HEK293T (cell line): ENCODE data around the gene TAGLN2.

Source experiments
- CTCF ChIA-PET: fragments of 350-600 bp; formaldehyde crosslinking; extraction: SDS; loops from one replicate; lab custom pipeline; 2021; ENCODE audit warnings: antibody characterized with exemption, inconsistent platforms; lab: Yijun Ruan, JAX
- POLR2A ChIA-PET: fragments of 350-600 bp; formaldehyde crosslinking; extraction: SDS; loops from one replicate; lab custom pipeline; 2020; ENCODE audit warnings: antibody characterized with exemption, inconsistent platforms; lab: Yijun Ruan, JAX
- DNase-seq: peaks from one replicate; pipeline ENCODE4 v3.0.0; 2012; ENCODE audit warnings: mixed read lengths; ENCODE audit errors: extremely low spot score
- ARNT ChIP-seq: fragments of 450-650 bp; IDR thresholded peaks from 2 replicates; pipeline ENCODE4 v1.6.1; 2017; ENCODE audit warnings: mild to moderate bottlenecking
- BHLHE40 ChIP-seq: fragments of 450-650 bp; IDR thresholded peaks from 2 replicates; pipeline ENCODE4 v1.6.1; 2016; ENCODE audit warnings: mild to moderate bottlenecking, moderate library complexity, borderline replicate concordance
- CTBP1 ChIP-seq: fragments of 450-650 bp; IDR thresholded peaks from 2 replicates; pipeline ENCODE4 v1.6.1; 2016; ENCODE audit warnings: borderline replicate concordance
- ELF4 ChIP-seq: fragments of 450-650 bp; IDR thresholded peaks from 2 replicates; pipeline ENCODE4 v1.6.1; 2017; ENCODE audit warnings: antibody characterized with exemption
- FOXA1 ChIP-seq: fragments of 450-650 bp; IDR thresholded peaks from 2 replicates; pipeline ENCODE4 v1.6.1; 2016; ENCODE audit warnings: mild to moderate bottlenecking
- FOXK2 ChIP-seq: fragments of 450-650 bp; IDR thresholded peaks from 2 replicates; pipeline ENCODE4 v1.6.1; 2016; ENCODE audit warnings: mild to moderate bottlenecking
- FOXM1 ChIP-seq: fragments of 450-650 bp; IDR thresholded peaks from 2 replicates; pipeline ENCODE4 v1.6.1; 2017; ENCODE audit warnings: mild to moderate bottlenecking, borderline replicate concordance
- HDGF ChIP-seq: fragments of 450-650 bp; IDR thresholded peaks from 2 replicates; pipeline ENCODE4 v1.6.1; 2017; ENCODE audit warnings: antibody characterized with exemption, borderline replicate concordance
- L3MBTL2 ChIP-seq: fragments of 450-650 bp; conservative IDR thresholded peaks from 2 replicates; pipeline ENCODE4 v1.6.1; 2016; ENCODE audit warnings: mild to moderate bottlenecking
- LEF1 ChIP-seq: fragments of 450-650 bp; IDR thresholded peaks from 2 replicates; pipeline ENCODE4 v1.6.1; 2017; ENCODE audit warnings: mild to moderate bottlenecking, borderline replicate concordance
- NFRKB ChIP-seq: fragments of 450-650 bp; IDR thresholded peaks from 2 replicates; pipeline ENCODE4 v1.6.1; 2016; ENCODE audit warnings: mild to moderate bottlenecking, moderate library complexity
- SP1 ChIP-seq: fragments of 450-650 bp; IDR thresholded peaks from 2 replicates; pipeline ENCODE4 v1.6.1; 2017
- SUZ12 ChIP-seq: fragments of 450-650 bp; IDR thresholded peaks from 2 replicates; pipeline ENCODE4 v1.6.1; 2016; ENCODE audit warnings: mild to moderate bottlenecking
- TARDBP ChIP-seq: fragments of 450-650 bp; IDR thresholded peaks from 2 replicates; pipeline ENCODE4 v1.6.1; 2016
- ZNF384 ChIP-seq: fragments of 450-650 bp; IDR thresholded peaks from 2 replicates; pipeline ENCODE4 v1.6.1; 2016
- TF ChIP-seq, protein P1 (sequence below): fragments of 450-650 bp; IDR thresholded peaks from 2 replicates; pipeline ENCODE4 v1.6.1; 2016

TAGLN2 gene

DNA sequence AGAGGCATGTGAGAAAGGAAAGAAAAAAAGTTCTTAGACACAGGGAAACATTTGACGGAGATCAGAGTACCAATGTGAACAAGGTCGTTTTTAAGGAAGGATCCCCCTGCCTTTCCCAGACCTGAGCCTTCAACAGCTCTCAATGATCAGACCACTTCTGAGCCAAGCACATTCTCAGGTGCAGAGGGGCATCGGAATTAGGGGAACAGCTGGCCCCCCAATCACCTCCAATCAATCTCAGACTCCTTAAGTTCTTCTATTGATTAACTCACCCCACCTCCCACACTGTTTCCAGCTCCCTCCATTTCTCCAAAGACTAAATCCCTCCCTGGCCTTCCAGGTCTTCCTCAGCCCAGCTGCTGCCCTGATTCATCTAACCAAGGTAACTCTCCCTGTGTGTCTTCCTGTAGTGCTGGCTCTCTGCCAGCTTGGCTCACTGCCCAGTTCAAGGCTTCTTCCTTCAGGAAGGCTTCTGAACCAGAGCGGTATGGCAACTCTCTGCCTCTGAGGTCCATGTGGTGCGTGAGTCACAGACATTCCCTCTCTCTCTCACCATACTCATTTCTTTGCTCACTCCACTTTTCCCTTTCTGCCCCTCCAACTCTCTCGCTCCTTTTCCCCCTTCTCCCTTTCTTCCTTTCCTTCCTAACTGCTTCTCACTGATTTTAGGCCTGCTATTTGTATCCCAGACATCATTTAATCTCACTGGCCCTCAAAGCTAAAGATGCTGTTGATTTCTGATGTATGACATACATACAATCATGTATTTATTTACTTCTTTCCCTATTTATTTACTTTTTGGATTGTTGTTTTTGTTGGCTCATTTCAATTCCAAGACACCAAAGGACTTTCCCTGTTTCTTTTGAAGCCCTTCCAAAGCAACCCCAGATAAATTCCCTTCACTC is 43.4 kb downstream of the TAGLN2 start:
- TF ChIP-seq FOXK2 = no peak
- TF ChIP-seq SP1 = no peak
- TF ChIP-seq FOXA1 = no peak
- TF ChIP-seq ELF4 = no peak
- TF ChIP-seq LEF1 = no peak
- TF ChIP-seq SUZ12 = no peak
- TF ChIP-seq ARNT = no peak
- TF ChIP-seq FOXM1 = no peak
- TF ChIP-seq, protein P1, sequence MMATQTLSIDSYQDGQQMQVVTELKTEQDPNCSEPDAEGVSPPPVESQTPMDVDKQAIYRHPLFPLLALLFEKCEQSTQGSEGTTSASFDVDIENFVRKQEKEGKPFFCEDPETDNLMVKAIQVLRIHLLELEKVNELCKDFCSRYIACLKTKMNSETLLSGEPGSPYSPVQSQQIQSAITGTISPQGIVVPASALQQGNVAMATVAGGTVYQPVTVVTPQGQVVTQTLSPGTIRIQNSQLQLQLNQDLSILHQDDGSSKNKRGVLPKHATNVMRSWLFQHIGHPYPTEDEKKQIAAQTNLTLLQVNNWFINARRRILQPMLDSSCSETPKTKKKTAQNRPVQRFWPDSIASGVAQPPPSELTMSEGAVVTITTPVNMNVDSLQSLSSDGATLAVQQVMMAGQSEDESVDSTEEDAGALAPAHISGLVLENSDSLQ = no peak
- no peak for TF ChIP-seq CTBP1
- no peak for TF ChIP-seq ZNF384
- no peak for TF ChIP-seq BHLHE40
- DNase-seq = peak; percentile 37
- ChIA-PET POLR2A (no interaction called here), CTCF (interaction anchor here (1.4 kb wide), 1 partner anchor 9 kb away, joined by 3 read pairs; no protein-coding TSS in a partner anchor)

DNA sequence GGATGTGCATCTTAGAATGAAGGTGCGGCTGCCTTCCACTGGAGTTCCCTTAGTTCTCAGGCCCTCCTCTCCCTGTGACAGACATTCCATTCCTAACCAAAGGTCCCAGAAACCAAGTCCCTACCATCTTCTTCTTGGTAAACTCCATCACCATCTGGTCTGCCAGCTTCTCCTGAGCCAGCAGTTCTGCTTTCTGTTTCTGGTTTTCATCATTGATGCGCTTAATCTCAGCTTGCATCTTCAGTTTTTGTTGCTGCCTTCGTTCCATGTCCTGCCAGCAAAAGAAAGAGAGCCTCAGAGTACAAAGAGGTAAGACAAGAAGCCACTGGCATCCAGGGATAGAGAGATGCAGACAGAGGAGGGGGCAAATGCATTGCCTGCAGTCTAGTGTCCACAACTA is 44.9 kb downstream of the TAGLN2 start:
- ChIA-PET POLR2A (no interaction called here), CTCF (no interaction called here)
- no peak for DNase-seq
- TF ChIP-seq ZNF384 = no peak
- no peak for TF ChIP-seq FOXA1
- no peak for TF ChIP-seq NFRKB
- TF ChIP-seq SP1 = no peak
- no peak for TF ChIP-seq LEF1
- TF ChIP-seq L3MBTL2 = no peak
- TF ChIP-seq SUZ12 = no peak
- TF ChIP-seq HDGF = no peak
- TF ChIP-seq TARDBP = no peak
- TF ChIP-seq CTBP1 = no peak
- TF ChIP-seq BHLHE40 = no peak
- no peak for TF ChIP-seq FOXM1
- TF ChIP-seq FOXK2 = no peak
- TF ChIP-seq, protein P1 = no peak
- TF ChIP-seq ELF4 = no peak
- TF ChIP-seq ARNT = no peak

GRCh38 chr1:159879977-159880376 is 45.3 kb downstream of the TAGLN2 start:
- TF ChIP-seq NFRKB (no peak), FOXM1 (no peak), FOXA1 (no peak), ZNF384 (no peak), ELF4 (no peak)
- TF ChIP-seq, protein P1 = no peak
- DNase-seq = no peak
- ChIA-PET POLR2A (no interaction called here), CTCF (interaction anchor here (0.9 kb wide), 1 partner anchor 81 kb away, joined by 4 read pairs; no protein-coding TSS in a partner anchor)

- CTCF ChIA-PET = interaction anchor here (0.9 kb wide), 1 partner anchor 80 kb away, joined by 4 read pairs; no protein-coding TSS in a partner anchor
- POLR2A ChIA-PET = interaction anchor here (1.2 to 1.5 kb wide), 2 partner anchors 12 to 45 kb away, joined by 3 to 5 read pairs; partner anchors contain the start of gene TAGLN2
- no peak for DNase-seq
- no peak for TF ChIP-seq L3MBTL2
- no peak for TF ChIP-seq BHLHE40
- TF ChIP-seq ARNT = no peak
- TF ChIP-seq FOXA1 = no peak
- TF ChIP-seq TARDBP = no peak
- no peak for TF ChIP-seq FOXM1
- TF ChIP-seq ELF4 = no peak
These were observed 46.2 kb downstream of the TAGLN2 start for GRCh38 chr1:159879136-159879535.

DNA sequence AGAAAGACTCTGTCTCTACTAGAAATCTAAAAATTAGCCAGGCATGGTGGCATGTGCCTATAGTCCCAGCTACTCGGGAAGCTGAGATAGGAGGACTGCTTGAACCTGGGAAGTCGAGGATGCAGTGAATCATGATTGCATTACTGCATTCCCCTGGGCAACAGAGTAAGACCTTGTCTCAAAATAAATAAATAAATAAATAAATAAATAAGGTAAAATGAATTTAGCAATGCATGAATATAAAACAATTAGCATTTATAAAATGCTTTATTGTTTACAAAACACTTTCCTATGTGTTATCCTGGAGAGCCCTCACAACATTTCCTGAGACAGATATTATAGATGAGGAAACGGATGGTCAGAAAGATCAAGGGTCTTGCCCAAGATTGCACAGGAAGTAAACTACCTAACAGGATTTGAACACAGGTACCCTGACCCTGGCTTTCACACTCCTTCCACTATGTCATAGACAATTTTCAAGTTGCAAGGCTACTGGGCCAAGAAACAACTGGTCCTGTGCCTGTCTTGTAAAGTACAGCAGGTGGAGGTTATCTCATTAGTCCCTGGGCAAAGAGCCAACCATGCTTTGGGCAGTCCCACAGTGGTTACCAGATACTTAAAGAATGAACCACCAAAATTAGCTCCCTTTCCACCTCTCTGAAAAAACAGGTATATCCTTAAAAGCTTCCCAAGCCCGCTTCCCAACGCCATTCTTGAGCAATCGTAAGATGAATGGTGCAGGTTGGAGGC is 47.4 kb downstream of the TAGLN2 start:
- ChIA-PET CTCF (no interaction called here), POLR2A (interaction anchor here (1.2 to 1.5 kb wide), 2 partner anchors 13 to 47 kb away, joined by 3 to 5 read pairs; partner anchors contain the start of gene TAGLN2)
- TF ChIP-seq ELF4 (no peak), L3MBTL2 (no peak), LEF1 (no peak), SP1 (no peak), CTBP1 (no peak), BHLHE40 (no peak), FOXK2 (no peak), FOXA1 (no peak), ZNF384 (no peak), ARNT (no peak), SUZ12 (no peak), HDGF (no peak), TARDBP (no peak), FOXM1 (no peak), NFRKB (no peak)
- TF ChIP-seq, protein P1 = no peak
- no peak for DNase-seq
